Naive thymus-derived CD4-positive, alpha-beta T cell (primary cell): Measurements from ENCODE around the gene ETS2. TPM values are rescaled to one million over a fixed set of nuclear protein-coding genes. Genes with fewer than 3 reads are reported as not detected.
A peak's percentile ranks its signal among the peaks of the same experiment; 100 is the strongest.

Experiments
- ATAC-seq: fragments of 150-1000 bp; cut with Tn5 transposase; 2 replicates; pipeline ENCODE4 v1.10.0; 2021; ENCODE audit warnings: mild to moderate bottlenecking, moderate library complexity
- CTCF ChIA-PET: fragments of 350-600 bp; sonication (Branson Sonifier 250); formaldehyde crosslinking; loops from one replicate; lab custom pipeline; 2021; ENCODE audit warnings: antibody characterized with exemption; lab: Charles Lee
- POLR2A ChIA-PET: fragments of 350-600 bp; sonication (Branson Sonifier 250); formaldehyde crosslinking; loops from one replicate; lab custom pipeline; 2021; ENCODE audit warnings: antibody characterized with exemption, inconsistent platforms; lab: Charles Lee
- DNase-seq, 9 donors: peaks; one replicate each; pipeline versions ENCODE4 v3.0.0 to v3.0.0-alpha.2; 2020 to 2022; ENCODE audit warnings: mixed read lengths in 1 of 9
- H3K27ac ChIP-seq: one replicate; pipeline ENCODE4 v1.7.0; 2013; ENCODE audit warnings: mild to moderate bottlenecking, low read depth, low read length, moderate library complexity
- H3K27me3 ChIP-seq, 2 donors: one replicate each; pipeline ENCODE4 v1.7.0; 2013; ENCODE audit warnings: low read length in 2 of 2, mild to moderate bottlenecking in 2 of 2, moderate library complexity in 2 of 2; ENCODE audit not compliant: control insufficient read depth in 2 of 2, insufficient read depth in 2 of 2
- H3K36me3 ChIP-seq, 3 experiments: 1 replicate in 2 of 3; 2 replicates in 1 of 3; pipeline ENCODE4 v1.7.0; 2013; ENCODE audit warnings: low read length in 3 of 3, mild to moderate bottlenecking in 3 of 3, moderate library complexity in 1 of 3; ENCODE audit not compliant: insufficient read depth in 3 of 3, control insufficient read depth in 2 of 3
- H3K4me1 ChIP-seq, 2 donors: one replicate each; pipeline ENCODE4 v1.7.0; 2013; ENCODE audit warnings: low read length in 2 of 2, mild to moderate bottlenecking in 2 of 2, moderate library complexity in 1 of 2; ENCODE audit not compliant: control insufficient read depth in 2 of 2, insufficient read depth in 2 of 2
- H3K4me3 ChIP-seq: 2 replicates; pipeline ENCODE4 v1.7.0; 2013; ENCODE audit warnings: mild to moderate bottlenecking, low read length
- H3K9me3 ChIP-seq, 3 experiments: 1 replicate in 2 of 3; 2 replicates in 1 of 3; pipeline ENCODE4 v1.7.0; 2013; ENCODE audit warnings: low read length in 3 of 3; ENCODE audit not compliant: control insufficient read depth in 2 of 3
- H3K27ac Mint-ChIP-seq, 9 donors: one replicate each; pipeline ENCODE4 v1.8.0; 2020 to 2022; ENCODE audit warnings: mixed read lengths in 9 of 9, mild to moderate bottlenecking in 8 of 9, moderate library complexity in 5 of 9, inconsistent platforms in 2 of 9
- H3K27me3 Mint-ChIP-seq, 5 donors: one replicate each; pipeline ENCODE4 v1.8.0; 2021 to 2022; ENCODE audit warnings: mixed read lengths in 5 of 5, mild to moderate bottlenecking in 1 of 5
- H3K36me3 Mint-ChIP-seq, 5 donors: one replicate each; pipeline ENCODE4 v1.8.0; 2020 to 2022; ENCODE audit warnings: mixed read lengths in 5 of 5, mild to moderate bottlenecking in 3 of 5, inconsistent platforms in 1 of 5
- H3K4me1 Mint-ChIP-seq, 7 donors: one replicate each; pipeline ENCODE4 v1.8.0; 2020 to 2022; ENCODE audit warnings: mixed read lengths in 7 of 7, mild to moderate bottlenecking in 3 of 7, inconsistent platforms in 1 of 7
- H3K4me3 Mint-ChIP-seq, 10 donors: one replicate each; pipeline ENCODE4 v1.8.0; 2020 to 2022; ENCODE audit warnings: mild to moderate bottlenecking in 10 of 10, mixed read lengths in 10 of 10, moderate library complexity in 6 of 10, inconsistent platforms in 2 of 10
- H3K9me3 Mint-ChIP-seq, 11 donors: one replicate each; pipeline ENCODE4 v1.8.0; 2020 to 2022; ENCODE audit warnings: mixed read lengths in 11 of 11, mild to moderate bottlenecking in 4 of 11, inconsistent platforms in 1 of 11, moderate library complexity in 1 of 11
- intact Hi-C, 2 donors: fragments of 100-400 bp; cut with micrococcal nuclease; formaldehyde crosslinking; loops; one replicate each; pipeline ENCODE4 v1.15.1; 2023
- polyA plus RNA-seq, 2 donors: library from polyadenylated mRNA; unstranded; fragments of 300-500 nt; fragmentation: Illumina TruSeq; gene quantifications; one replicate each; pipeline ENCODE4 v1.2.3, GENCODE V29; 2021
- total RNA-seq, 6 experiments: library from RNA in 5 of 6; stranded (reverse) in 5 of 6; gene quantifications; 1 replicate in 5 of 6; 2 replicates in 1 of 6; pipeline ENCODE4 v1.2.3 and lab custom pipeline; 2021 to 2026

ETS2 gene
- total and polyA plus RNA-seq, 7 experiments from 2014 or later, result 3.4 to 61.1 (median 17.1) TPM

DNA sequence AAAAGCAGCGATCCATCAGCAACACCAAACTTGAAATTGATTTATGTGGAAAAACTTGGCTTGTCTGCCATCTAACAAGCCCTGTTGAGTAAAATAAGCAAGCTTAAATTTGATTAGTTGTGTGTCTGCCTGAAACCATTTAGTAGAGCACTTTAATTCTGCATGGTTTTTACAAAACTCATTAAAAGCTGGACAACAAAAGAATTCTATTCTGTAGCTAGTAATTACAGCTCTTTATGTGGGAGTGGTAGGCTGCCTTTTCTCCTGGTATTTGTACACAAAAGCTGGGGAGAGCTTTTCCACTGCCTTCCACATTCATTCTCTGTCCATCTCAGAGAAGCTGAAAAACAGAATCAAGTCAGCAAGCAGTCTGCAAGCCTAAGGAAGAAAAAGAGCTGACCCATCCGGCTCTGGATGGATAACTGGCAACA is 1.7 kb downstream of the ETS2 start:
- H3K4me3 Mint-ChIP-seq, result peak overlapping the region; percentile 61 to 96 (median 90)
- CTCF ChIA-PET, result interaction anchor here (1.0 to 1.1 kb wide), 2 partner anchors 37 to 370 kb away, joined by 4 to 5 read pairs; no protein-coding TSS in a partner anchor
- no peak for DNase-seq
- peaks cover 0 to 4% (median 0%) of the 10 kb centered on the region in 5 donors for H3K27me3 Mint-ChIP-seq
- Histone ChIP-seq H3K4me3 (no peak overlapping the region), H3K9me3 (no peaks in the 10 kb centered on the region), H3K27me3 (no peaks in the 10 kb centered on the region), H3K36me3 (peaks cover 0 to 10% (median 0%) of the 10 kb centered on the region in 3 experiments), H3K27ac (no peak overlapping the region), H3K4me1 (peaks cover 3 to 9% of the 10 kb centered on the region in 2 donors)
- intact Hi-C loops, result loop anchor here (2.0 to 10.0 kb wide), 4 partner anchors 303 to 1735 kb away; partner anchors contain the start of genes PIGP (in 1 of the 2) and TTC3 (in 1 of the 2)
- H3K4me1 Mint-ChIP-seq, result peaks cover 12 to 42% (median 32%) of the 10 kb centered on the region in 7 donors
- H3K36me3 Mint-ChIP-seq, result peaks cover 4 to 27% (median 8%) of the 10 kb centered on the region in 5 donors
- no peaks in the 10 kb centered on the region for H3K9me3 Mint-ChIP-seq
- POLR2A ChIA-PET, result interaction anchor here (0.6 to 1.1 kb wide), 4 partner anchors 10 to 41 kb away, joined by 3 to 7 read pairs (median 4); no protein-coding TSS in a partner anchor
- no peak for ATAC-seq
- H3K27ac Mint-ChIP-seq, result peak overlapping the region in 8 of 9 donors; percentile 10 to 88 (median 76)

GRCh38 chr21:38807986-38808385 is 2.3 kb downstream of the ETS2 start:
- peaks cover 12 to 42% (median 32%) of the 10 kb centered on the region in 7 donors for H3K4me1 Mint-ChIP-seq
- H3K36me3 ChIP-seq, result peaks cover 0 to 13% (median 0%) of the 10 kb centered on the region in 3 experiments
- ATAC-seq, result no peak
- no peaks in the 10 kb centered on the region for H3K27me3 ChIP-seq
- no peak overlapping the region for H3K4me3 ChIP-seq
- H3K27ac ChIP-seq, result no peak overlapping the region
- peaks cover 0 to 4% (median 0%) of the 10 kb centered on the region in 5 donors for H3K27me3 Mint-ChIP-seq
- ChIA-PET POLR2A (interaction anchor here (0.6 to 1.1 kb wide), 4 partner anchors 9 to 41 kb away, joined by 3 to 7 read pairs (median 4); no protein-coding TSS in a partner anchor), CTCF (interaction anchor here (1.0 kb wide), 1 partner anchor 37 kb away, joined by 4 read pairs; no protein-coding TSS in a partner anchor)
- intact Hi-C loops, result loop anchor here (2.0 to 10.0 kb wide), 4 partner anchors 303 to 1736 kb away; partner anchors contain the start of genes PIGP (in 1 of the 2) and TTC3 (in 1 of the 2)
- H3K9me3 Mint-ChIP-seq, result no peaks in the 10 kb centered on the region
- peak overlapping the region; percentile 11 to 95 (median 82) for H3K4me3 Mint-ChIP-seq
- no peaks in the 10 kb centered on the region for H3K9me3 ChIP-seq
- H3K27ac Mint-ChIP-seq, result peak overlapping the region; percentile 10 to 88 (median 69)
- no peak for DNase-seq
- peaks cover 3 to 9% of the 10 kb centered on the region in 2 donors for H3K4me1 ChIP-seq
- peaks cover 4 to 29% (median 8%) of the 10 kb centered on the region in 5 donors for H3K36me3 Mint-ChIP-seq

DNA sequence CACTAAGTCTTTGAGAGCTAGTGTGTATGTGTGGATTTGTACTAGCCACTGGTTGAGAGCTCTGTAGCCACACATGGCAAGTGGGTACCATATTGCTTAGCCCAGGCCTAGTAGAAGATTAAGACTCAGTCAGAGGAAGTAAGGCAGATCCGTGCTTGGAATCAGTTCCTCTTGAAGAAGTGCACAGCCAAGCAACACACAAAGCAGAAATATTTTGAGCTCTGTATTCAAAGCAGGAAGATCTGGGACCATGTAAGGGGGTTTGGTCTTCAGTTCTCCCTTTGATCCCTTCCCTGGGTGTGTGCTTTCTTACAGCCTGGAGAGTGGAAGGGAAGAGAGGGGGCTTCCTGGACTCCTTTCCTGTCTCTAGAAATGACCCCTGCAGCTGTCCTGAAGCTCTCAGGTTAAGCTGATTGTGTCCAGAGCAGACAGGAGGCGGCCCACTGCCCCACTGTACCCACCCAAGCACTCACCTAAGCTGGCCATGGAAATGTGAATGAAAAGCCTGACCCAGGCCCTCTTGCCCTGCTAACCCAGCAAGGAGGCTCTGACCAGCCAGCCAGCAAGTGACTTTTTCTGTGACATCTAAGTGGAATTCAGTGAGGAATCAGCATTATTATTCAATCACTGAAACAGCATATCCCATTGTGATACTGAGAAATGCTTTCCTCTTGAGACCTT is 3.6 kb downstream of the ETS2 start:
- ATAC-seq, result no peak
- H3K9me3 Mint-ChIP-seq, result no peaks in the 10 kb centered on the region
- H3K27me3 Mint-ChIP-seq, result peaks cover 0 to 4% (median 0%) of the 10 kb centered on the region in 5 donors
- peaks cover 7 to 39% (median 17%) of the 10 kb centered on the region in 5 donors for H3K36me3 Mint-ChIP-seq
- POLR2A ChIA-PET, result interaction anchor here (0.8 to 1.5 kb wide), 2 partner anchors 41 to 181 kb away, joined by 3 to 4 read pairs; no protein-coding TSS in a partner anchor
- intact Hi-C loops, result loop anchor here (5.0 to 10.0 kb wide), 3 partner anchors 305 to 1737 kb away; partner anchors contain the start of genes PIGP (in 1 of the 2) and TTC3 (in 1 of the 2)
- H3K9me3 ChIP-seq, result no peaks in the 10 kb centered on the region
- peaks cover 0 to 22% (median 0%) of the 10 kb centered on the region in 3 experiments for H3K36me3 ChIP-seq
- no peaks in the 10 kb centered on the region for H3K27me3 ChIP-seq
- peak overlapping the region in 6 of 9 donors; percentile 8 to 74 (median 44) for H3K27ac Mint-ChIP-seq
- peaks cover 12 to 42% (median 30%) of the 10 kb centered on the region in 7 donors for H3K4me1 Mint-ChIP-seq
- CTCF ChIA-PET, result interaction anchor here (0.6 to 1.1 kb wide), 2 partner anchors 75 to 504 kb away, joined by 3 read pairs; partner anchors contain the start of gene BRWD1
- H3K27ac ChIP-seq, result no peak overlapping the region
- peaks cover 3 to 9% of the 10 kb centered on the region in 2 donors for H3K4me1 ChIP-seq
- DNase-seq, result no peak
- no peak overlapping the region for H3K4me3 ChIP-seq
- H3K4me3 Mint-ChIP-seq, result peak overlapping the region in 1 of 10 donors; percentile 26

GRCh38 chr21:38810034-38810825 is 4.5 kb downstream of the ETS2 start:
- Mint-ChIP-seq H3K4me1 (peaks cover 9 to 37% (median 24%) of the 10 kb centered on the region in 7 donors), H3K36me3 (peaks cover 16 to 48% (median 26%) of the 10 kb centered on the region in 5 donors), H3K9me3 (no peaks in the 10 kb centered on the region), H3K27me3 (no peaks in the 10 kb centered on the region), H3K4me3 (no peak overlapping the region), H3K27ac (peak overlapping the region in 4 of 9 donors; percentile 9 to 68 (median 24))
- H3K27me3 ChIP-seq, result no peaks in the 10 kb centered on the region
- H3K9me3 ChIP-seq, result no peaks in the 10 kb centered on the region
- ChIA-PET POLR2A (interaction anchor here (0.7 to 1.5 kb wide), 2 partner anchors 42 to 43 kb away, joined by 3 to 5 read pairs; no protein-coding TSS in a partner anchor), CTCF (interaction anchor here (0.6 to 1.1 kb wide), 2 partner anchors 76 to 503 kb away, joined by 3 read pairs; partner anchors contain the start of gene BRWD1)
- no peak overlapping the region for H3K27ac ChIP-seq
- ATAC-seq (no peak), DNase-seq (no peak)
- peaks cover 3 to 4% of the 10 kb centered on the region in 2 donors for H3K4me1 ChIP-seq
- intact Hi-C loops, result no loop called here
- peaks cover 0 to 31% (median 8%) of the 10 kb centered on the region in 3 experiments for H3K36me3 ChIP-seq
- H3K4me3 ChIP-seq, result no peak overlapping the region

DNA sequence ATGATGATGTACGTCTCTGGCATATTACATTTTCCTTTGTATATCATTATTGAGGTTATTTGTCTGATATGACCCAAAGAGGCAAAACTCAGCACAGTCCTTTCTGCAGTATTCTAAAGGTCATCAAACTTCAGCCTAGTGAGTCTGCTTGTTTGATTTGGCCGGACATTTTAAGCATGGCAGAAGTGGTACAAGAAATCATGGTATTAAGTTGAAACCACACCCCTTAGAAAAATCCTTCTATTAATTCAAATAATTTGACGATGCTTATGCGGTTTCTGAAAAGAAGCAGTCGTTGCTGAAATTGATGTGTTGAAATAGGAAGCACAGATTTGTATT is 5.1 kb downstream of the ETS2 start:
- Mint-ChIP-seq H3K36me3 (peaks cover 20 to 54% (median 30%) of the 10 kb centered on the region in 5 donors), H3K4me1 (peaks cover 9 to 37% (median 24%) of the 10 kb centered on the region in 7 donors), H3K27ac (peak overlapping the region in 1 of 9 donors; percentile 18), H3K27me3 (no peaks in the 10 kb centered on the region), H3K9me3 (no peaks in the 10 kb centered on the region), H3K4me3 (no peak overlapping the region)
- H3K9me3 ChIP-seq, result no peaks in the 10 kb centered on the region
- H3K27ac ChIP-seq, result no peak overlapping the region
- H3K36me3 ChIP-seq, result peaks cover 0 to 31% (median 9%) of the 10 kb centered on the region in 3 experiments
- no peak for DNase-seq
- no peak for ATAC-seq
- H3K4me3 ChIP-seq, result no peak overlapping the region
- H3K27me3 ChIP-seq, result no peaks in the 10 kb centered on the region
- intact Hi-C loops, result no loop called here
- peaks cover 3 to 4% of the 10 kb centered on the region in 2 donors for H3K4me1 ChIP-seq
- POLR2A ChIA-PET, result interaction anchor here (1.5 kb wide), 1 partner anchor 43 kb away, joined by 3 read pairs; no protein-coding TSS in a partner anchor
- CTCF ChIA-PET, result interaction anchor here (1.1 kb wide), 1 partner anchor 76 kb away, joined by 3 read pairs; no protein-coding TSS in a partner anchor
